ENCODE measurements around the gene MRPS27. TPM values are rescaled to one million over a fixed set of nuclear protein-coding genes. Genes with fewer than 3 reads are reported as not detected.

Gene MRPS27
- total RNA-seq, 1 donor from 2014 or later: 26.0 TPM

- Mint-ChIP-seq H3K27me3 (ENCODE audit: low read depth) (no peaks in the 10 kb centered on the region), H3K36me3 (ENCODE audit: low read depth) (peaks cover 14% of the 10 kb centered on the region), H3K4me1 (ENCODE audit: low read depth) (peaks cover 22% of the 10 kb centered on the region), H3K4me3 (ENCODE audit: unreplicated experiment) (peak overlapping the region; percentile 35), H3K27ac (ENCODE audit: unreplicated experiment) (peak overlapping the region; percentile 89), H3K9me3 (ENCODE audit: low read depth) (no peaks in the 10 kb centered on the region)
- no peak for DNase-seq (ENCODE audit: low spot score)
- TF ChIP-seq, protein P1, sequence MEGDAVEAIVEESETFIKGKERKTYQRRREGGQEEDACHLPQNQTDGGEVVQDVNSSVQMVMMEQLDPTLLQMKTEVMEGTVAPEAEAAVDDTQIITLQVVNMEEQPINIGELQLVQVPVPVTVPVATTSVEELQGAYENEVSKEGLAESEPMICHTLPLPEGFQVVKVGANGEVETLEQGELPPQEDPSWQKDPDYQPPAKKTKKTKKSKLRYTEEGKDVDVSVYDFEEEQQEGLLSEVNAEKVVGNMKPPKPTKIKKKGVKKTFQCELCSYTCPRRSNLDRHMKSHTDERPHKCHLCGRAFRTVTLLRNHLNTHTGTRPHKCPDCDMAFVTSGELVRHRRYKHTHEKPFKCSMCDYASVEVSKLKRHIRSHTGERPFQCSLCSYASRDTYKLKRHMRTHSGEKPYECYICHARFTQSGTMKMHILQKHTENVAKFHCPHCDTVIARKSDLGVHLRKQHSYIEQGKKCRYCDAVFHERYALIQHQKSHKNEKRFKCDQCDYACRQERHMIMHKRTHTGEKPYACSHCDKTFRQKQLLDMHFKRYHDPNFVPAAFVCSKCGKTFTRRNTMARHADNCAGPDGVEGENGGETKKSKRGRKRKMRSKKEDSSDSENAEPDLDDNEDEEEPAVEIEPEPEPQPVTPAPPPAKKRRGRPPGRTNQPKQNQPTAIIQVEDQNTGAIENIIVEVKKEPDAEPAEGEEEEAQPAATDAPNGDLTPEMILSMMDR (IDR thresholded peaks at IDR 0.05): no peak
Measured at GRCh38 chr5:72347801-72348308, 27.8 kb upstream of the MRPS27 start.

DNA sequence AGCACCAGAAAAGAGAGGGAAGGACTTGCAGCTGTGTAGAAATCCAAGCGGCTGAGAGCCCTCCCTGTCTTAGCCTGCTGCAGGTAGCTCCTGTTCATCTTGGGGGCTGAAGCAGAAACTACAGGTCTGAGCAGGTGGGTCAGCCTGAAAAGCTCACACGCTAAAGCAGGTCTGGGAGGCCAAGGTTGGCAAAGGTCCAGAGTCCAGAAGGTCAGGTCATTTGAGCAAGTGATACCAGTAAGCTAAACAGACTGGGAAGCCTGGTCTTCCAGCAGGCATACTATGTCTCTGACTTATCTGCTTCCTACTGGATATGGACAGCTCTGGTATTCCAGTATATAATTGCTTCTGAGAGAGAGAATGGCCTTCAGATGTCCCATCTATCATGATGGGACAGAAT is 26.4 kb upstream of the MRPS27 start:
- no peaks in the 10 kb centered on the region for H3K9me3 Mint-ChIP-seq (ENCODE audit: low read depth)
- H3K4me1 Mint-ChIP-seq (ENCODE audit: low read depth): peaks cover 25% of the 10 kb centered on the region
- H3K27ac Mint-ChIP-seq (ENCODE audit: unreplicated experiment): no peak overlapping the region
- DNase-seq (ENCODE audit: low spot score): no peak
- H3K27me3 Mint-ChIP-seq (ENCODE audit: low read depth): no peaks in the 10 kb centered on the region
- TF ChIP-seq, protein P1 (IDR thresholded peaks at IDR 0.05): no peak
- H3K4me3 Mint-ChIP-seq (ENCODE audit: unreplicated experiment): no peak overlapping the region
- H3K36me3 Mint-ChIP-seq (ENCODE audit: low read depth): peaks cover 17% of the 10 kb centered on the region

DNA sequence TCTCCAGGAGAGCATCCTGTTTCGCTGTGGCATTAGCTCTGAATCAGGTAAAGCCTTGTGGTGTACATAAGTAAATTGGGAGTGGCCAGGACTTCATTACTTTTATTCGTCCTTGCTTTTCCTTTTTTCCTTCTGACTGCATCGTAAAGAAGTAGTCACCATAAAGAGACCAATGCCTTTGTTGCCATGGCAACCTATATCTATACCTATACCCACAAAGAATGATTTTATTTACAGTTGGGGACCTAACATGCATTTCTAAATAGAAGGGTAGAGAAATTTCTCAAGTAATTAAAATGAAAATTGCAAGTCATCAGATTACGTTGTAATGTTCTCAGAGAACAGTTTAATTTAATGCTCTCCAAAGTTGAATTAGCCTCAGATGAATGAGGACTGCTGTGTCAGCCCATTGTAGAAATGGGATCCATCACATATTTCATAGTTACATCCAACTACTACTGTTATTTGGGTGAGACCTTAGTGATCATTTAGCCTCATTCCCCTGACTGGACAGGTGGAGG is 18.7 kb upstream of the MRPS27 start:
- no peaks in the 10 kb centered on the region for H3K9me3 Mint-ChIP-seq (ENCODE audit: low read depth)
- DNase-seq (ENCODE audit: low spot score): no peak
- H3K4me1 Mint-ChIP-seq (ENCODE audit: low read depth): peaks cover 8% of the 10 kb centered on the region
- TF ChIP-seq, protein P1 (IDR thresholded peaks at IDR 0.05): no peak
- no peak overlapping the region for H3K4me3 Mint-ChIP-seq (ENCODE audit: unreplicated experiment)
- no peaks in the 10 kb centered on the region for H3K27me3 Mint-ChIP-seq (ENCODE audit: low read depth)
- H3K27ac Mint-ChIP-seq (ENCODE audit: unreplicated experiment): no peak overlapping the region
- peaks cover 15% of the 10 kb centered on the region for H3K36me3 Mint-ChIP-seq (ENCODE audit: low read depth)

GRCh38 chr5:72337159-72337558 is 17.1 kb upstream of the MRPS27 start:
- H3K36me3 Mint-ChIP-seq (ENCODE audit: low read depth): peaks cover 10% of the 10 kb centered on the region

DNA sequence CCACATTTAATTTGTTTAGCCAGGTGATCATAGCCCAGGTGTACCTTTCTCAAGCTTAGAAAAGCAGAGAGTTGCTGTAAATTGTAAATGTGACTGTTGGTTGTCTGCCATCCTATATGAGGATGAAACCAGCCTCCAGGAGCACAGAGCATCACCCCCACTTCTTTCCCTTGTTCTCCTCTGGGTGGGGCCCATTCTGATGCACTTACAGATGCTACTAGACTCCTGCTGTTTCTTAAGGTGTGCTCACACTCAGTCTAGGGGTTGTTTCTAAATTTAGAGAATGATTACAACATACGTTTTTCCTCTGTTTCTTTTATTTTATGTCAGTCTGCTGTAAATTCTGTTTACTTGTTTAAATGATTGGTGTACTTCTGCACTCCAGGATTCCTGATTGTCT is 10.7 kb upstream of the MRPS27 start:
- Mint-ChIP-seq H3K27ac (ENCODE audit: unreplicated experiment) (no peak overlapping the region), H3K36me3 (ENCODE audit: low read depth) (peaks cover 18% of the 10 kb centered on the region), H3K4me3 (ENCODE audit: unreplicated experiment) (no peak overlapping the region), H3K4me1 (ENCODE audit: low read depth) (peaks cover 8% of the 10 kb centered on the region), H3K9me3 (ENCODE audit: low read depth) (no peaks in the 10 kb centered on the region), H3K27me3 (ENCODE audit: low read depth) (no peaks in the 10 kb centered on the region)
- DNase-seq (ENCODE audit: low spot score): no peak
- TF ChIP-seq, protein P1 (IDR thresholded peaks at IDR 0.05): no peak

More at GRCh38 chr5:72337159-72337558, 17.1 kb upstream of the MRPS27 start:
- no peaks in the 10 kb centered on the region for H3K9me3 Mint-ChIP-seq (ENCODE audit: low read depth)
- TF ChIP-seq, protein P1 (IDR thresholded peaks at IDR 0.05): no peak
- peaks cover 4% of the 10 kb centered on the region for H3K4me1 Mint-ChIP-seq (ENCODE audit: low read depth)
- H3K27me3 Mint-ChIP-seq (ENCODE audit: low read depth): no peaks in the 10 kb centered on the region
- no peak for DNase-seq (ENCODE audit: low spot score)
- H3K27ac Mint-ChIP-seq (ENCODE audit: unreplicated experiment): peak overlapping the region; percentile 45
- H3K4me3 Mint-ChIP-seq (ENCODE audit: unreplicated experiment): no peak overlapping the region

All from chondrocyte (in vitro differentiated cells).